KOPT-K1 (cell line): ENCODE measurements around the gene AKR1E2.

Experiments used
- H3K27ac ChIP-seq: fragments of 200-600 bp; sonication (generic); 2 replicates; pipeline ENCODE4 v1.5.1; 2016; ENCODE audit warnings: antibody characterized with exemption, mild to moderate bottlenecking, low read depth, low read length; ENCODE audit not compliant: poor library complexity, severe bottlenecking
- H3K36me3 ChIP-seq: fragments of 200-600 bp; sonication (generic); 2 replicates; pipeline ENCODE4 v1.5.1; 2017; ENCODE audit warnings: antibody characterized with exemption, mild to moderate bottlenecking, low read length, moderate library complexity; ENCODE audit not compliant: insufficient read depth
- H3K9me3 ChIP-seq: fragments of 200-600 bp; sonication (generic); 2 replicates; pipeline ENCODE4 v1.5.1; 2017; ENCODE audit warnings: antibody characterized with exemption, low read length, mild to moderate bottlenecking; ENCODE audit not compliant: insufficient read depth, poor library complexity, severe bottlenecking

The AKR1E2 gene

GRCh38 chr10:4825868-4826791, at the start of gene AKR1E2:
Gene AKR1E2 (plus strand): TSS chr10:4826207. CDS start chr10:4826325, 118 bp downstream.
- Histone ChIP-seq H3K9me3 (no peaks in the 10 kb centered on the region), H3K36me3 (no peaks in the 10 kb centered on the region), H3K27ac (no peak within 1 kb of the TSS)

- Histone ChIP-seq H3K9me3 (no peaks in the 10 kb centered on the region), H3K27ac (no peak overlapping the region), H3K36me3 (no peaks in the 10 kb centered on the region)
These were observed 49.8 kb upstream of the AKR1E2 start for GRCh38 chr10:4776234-4776638.

GRCh38 chr10:4778761-4779160, 47.2 kb upstream of the AKR1E2 start:
- Histone ChIP-seq H3K9me3 (no peaks in the 10 kb centered on the region), H3K27ac (no peak overlapping the region), H3K36me3 (no peaks in the 10 kb centered on the region)

GRCh38 chr10:4780091-4780490, 45.9 kb upstream of the AKR1E2 start:
- H3K9me3 ChIP-seq = no peaks in the 10 kb centered on the region
- H3K36me3 ChIP-seq = no peaks in the 10 kb centered on the region
- H3K27ac ChIP-seq = no peak overlapping the region

GRCh38 chr10:4780782-4781181, 45.2 kb upstream of the AKR1E2 start:
- no peak overlapping the region for H3K27ac ChIP-seq
- H3K36me3 ChIP-seq = no peaks in the 10 kb centered on the region
- no peaks in the 10 kb centered on the region for H3K9me3 ChIP-seq

GRCh38 chr10:4781955-4782354, 44.1 kb upstream of the AKR1E2 start:
- H3K27ac ChIP-seq = no peak overlapping the region
- no peaks in the 10 kb centered on the region for H3K36me3 ChIP-seq

GRCh38 chr10:4784667-4785333, 41.2 kb upstream of the AKR1E2 start:
- Histone ChIP-seq H3K36me3 (no peaks in the 10 kb centered on the region), H3K9me3 (no peaks in the 10 kb centered on the region), H3K27ac (no peak overlapping the region)

More at GRCh38 chr10:4781955-4782354, 44.1 kb upstream of the AKR1E2 start:
- H3K9me3 ChIP-seq = no peaks in the 10 kb centered on the region

GRCh38 chr10:4786043-4786839, 39.8 kb upstream of the AKR1E2 start:
- H3K9me3 ChIP-seq = no peaks in the 10 kb centered on the region
- no peaks in the 10 kb centered on the region for H3K36me3 ChIP-seq
- H3K27ac ChIP-seq = no peak overlapping the region

- no peak overlapping the region for H3K27ac ChIP-seq
- no peaks in the 10 kb centered on the region for H3K9me3 ChIP-seq
These were observed 36.0 kb upstream of the AKR1E2 start for GRCh38 chr10:4790045-4790444.

GRCh38 chr10:4790922-4791321, 35.1 kb upstream of the AKR1E2 start:
- Histone ChIP-seq H3K36me3 (no peaks in the 10 kb centered on the region), H3K27ac (no peak overlapping the region)

More at GRCh38 chr10:4790045-4790444, 36.0 kb upstream of the AKR1E2 start:
- H3K36me3 ChIP-seq = no peaks in the 10 kb centered on the region

GRCh38 chr10:4792381-4792780, 33.6 kb upstream of the AKR1E2 start:
- Histone ChIP-seq H3K27ac (no peak overlapping the region), H3K9me3 (no peaks in the 10 kb centered on the region), H3K36me3 (no peaks in the 10 kb centered on the region)

More at GRCh38 chr10:4790922-4791321, 35.1 kb upstream of the AKR1E2 start:
- H3K9me3 ChIP-seq = no peaks in the 10 kb centered on the region

- Histone ChIP-seq H3K36me3 (no peaks in the 10 kb centered on the region), H3K27ac (no peak overlapping the region), H3K9me3 (no peaks in the 10 kb centered on the region)
These were observed 24.6 kb upstream of the AKR1E2 start for GRCh38 chr10:4801405-4801804.

GRCh38 chr10:4802711-4803487, 23.1 kb upstream of the AKR1E2 start:
- no peaks in the 10 kb centered on the region for H3K9me3 ChIP-seq
- H3K36me3 ChIP-seq = no peaks in the 10 kb centered on the region
- no peak overlapping the region for H3K27ac ChIP-seq

GRCh38 chr10:4803822-4804221, 22.2 kb upstream of the AKR1E2 start:
- Histone ChIP-seq H3K27ac (no peak overlapping the region), H3K36me3 (no peaks in the 10 kb centered on the region), H3K9me3 (no peaks in the 10 kb centered on the region)
